ENCODE data around the gene UBAP1L.
"Not testable (repeated sequence)": the region's sequence is repeated elsewhere in the genome, so short reads cannot be mapped to it uniquely, and the experiment has no call there.

The UBAP1L gene

DNA sequence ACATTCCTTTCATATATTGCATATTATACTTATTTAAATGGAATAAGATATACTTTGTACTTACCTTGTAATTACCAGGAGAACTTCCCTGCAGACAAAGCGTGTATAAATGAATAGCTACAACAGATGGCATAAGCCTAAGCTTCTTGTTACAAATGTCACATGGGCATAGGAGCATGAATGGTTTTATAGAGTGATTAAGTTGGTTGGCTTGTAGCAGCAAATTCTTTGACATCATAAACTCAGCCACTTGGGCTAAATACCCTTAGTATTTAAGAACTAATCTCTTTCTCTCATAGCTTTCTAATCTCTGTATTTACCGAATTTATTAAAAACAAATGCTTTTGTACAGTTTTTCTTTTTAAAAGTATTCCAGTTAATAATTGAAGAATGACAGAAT is at the start of gene UBAP1L:
Gene UBAP1L, minus strand, starts transcription at position 115 of the 400 bp plus-strand sequence. CDS start 8,985 bp downstream, outside the sequence.
- DNase-seq (ENCODE audit: low read depth in 3 of 3): no peak

DNA sequence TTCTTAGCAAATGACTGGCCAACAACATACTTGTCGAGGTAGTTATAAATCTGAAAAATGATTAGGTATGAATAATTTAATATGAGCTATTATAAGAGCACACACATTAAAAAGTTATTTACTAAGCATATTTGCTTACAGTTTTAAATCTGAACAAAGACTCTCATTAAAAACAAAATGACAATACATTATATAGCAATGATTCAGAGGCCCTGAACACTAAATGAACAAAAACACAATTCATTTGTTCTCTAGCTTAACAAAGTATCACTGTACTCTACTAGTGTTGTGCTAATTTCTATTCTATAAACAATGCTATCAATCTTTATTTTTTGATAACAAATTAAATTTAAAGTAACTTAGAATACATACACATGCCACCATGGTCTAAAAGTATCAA is 49.1 kb upstream of the UBAP1L start:
- no peak for DNase-seq (ENCODE audit: low read depth in 3 of 3)

DNA sequence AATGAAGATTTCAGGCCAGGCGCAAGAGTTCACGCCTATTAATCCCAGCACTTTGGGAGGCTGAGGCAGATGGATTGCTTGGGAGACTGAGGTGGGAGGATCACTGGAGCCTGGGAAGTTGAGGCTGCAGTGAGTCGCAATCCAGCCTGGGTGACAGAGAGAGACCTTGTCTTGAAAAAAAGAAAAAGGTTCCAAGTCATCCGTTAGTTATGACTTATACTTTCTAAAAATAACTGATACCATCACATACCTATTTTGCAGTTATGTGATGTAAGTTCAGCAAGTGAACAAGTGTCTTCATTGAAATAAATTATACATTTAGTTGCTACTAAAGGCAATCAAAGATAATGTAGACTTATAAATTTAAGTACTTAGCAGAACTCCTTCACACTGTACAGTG is 48.0 kb upstream of the UBAP1L start:
- no peak for DNase-seq (ENCODE audit: low read depth in 3 of 3)

DNA sequence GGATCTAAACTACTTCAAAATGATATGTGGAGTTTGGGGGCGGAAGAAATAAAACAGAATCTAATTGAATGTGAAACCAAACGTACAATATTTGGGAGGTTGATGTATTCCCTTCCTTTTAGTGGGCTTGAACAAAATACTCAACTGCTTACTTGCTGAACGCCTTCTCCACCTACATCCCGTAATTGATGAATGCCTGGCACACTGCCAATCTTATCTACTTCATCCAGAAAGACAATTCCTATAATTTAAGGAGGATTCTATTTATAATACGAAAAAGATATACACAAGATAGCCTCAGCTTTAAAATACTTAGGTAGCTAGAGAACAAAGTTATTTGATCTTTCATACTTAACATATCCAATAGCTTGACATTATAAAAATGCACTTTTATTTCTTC is 41.7 kb upstream of the UBAP1L start:
- no peak for DNase-seq (ENCODE audit: low read depth in 3 of 3)

DNA sequence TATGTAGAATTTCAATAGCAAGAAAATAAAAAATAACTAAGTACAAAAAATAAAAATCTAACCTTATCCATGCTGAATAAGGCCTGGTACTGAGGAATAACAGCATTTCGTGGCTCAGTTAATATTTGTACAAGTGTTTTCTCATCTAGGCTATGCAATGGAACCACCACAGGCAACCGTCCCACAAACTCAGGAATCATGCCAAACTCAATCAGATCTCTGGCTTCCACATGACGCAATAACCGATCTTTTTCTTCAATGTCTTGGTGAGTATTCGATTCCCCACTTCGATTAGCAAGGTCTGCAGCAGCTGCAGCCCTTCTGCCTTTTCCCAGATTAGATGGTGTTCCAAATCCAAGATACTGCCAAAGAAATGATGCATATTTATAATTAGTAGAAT is 39.7 kb upstream of the UBAP1L start:
- no peak for DNase-seq (ENCODE audit: low read depth in 3 of 3)

DNA sequence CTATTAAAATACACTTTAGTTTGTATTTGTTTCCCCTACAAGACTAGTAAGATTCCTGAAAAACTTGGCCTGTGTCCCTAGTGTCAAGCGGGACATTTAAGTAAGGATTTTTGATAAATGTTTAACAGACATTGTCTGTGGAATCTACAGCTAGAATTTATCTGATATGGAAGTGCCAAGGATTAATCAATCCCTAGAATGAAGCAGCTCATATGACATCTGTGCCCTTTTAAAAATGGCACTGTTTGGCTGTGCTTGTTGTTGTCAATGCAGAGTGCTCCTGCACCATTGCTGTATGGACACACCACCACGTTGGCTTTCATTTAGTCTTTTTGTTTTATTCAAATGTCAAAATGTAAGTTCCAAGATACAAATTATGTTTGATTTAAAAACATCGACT is 32.9 kb upstream of the UBAP1L start:
- no peak for DNase-seq (ENCODE audit: low read depth in 3 of 3)

DNA sequence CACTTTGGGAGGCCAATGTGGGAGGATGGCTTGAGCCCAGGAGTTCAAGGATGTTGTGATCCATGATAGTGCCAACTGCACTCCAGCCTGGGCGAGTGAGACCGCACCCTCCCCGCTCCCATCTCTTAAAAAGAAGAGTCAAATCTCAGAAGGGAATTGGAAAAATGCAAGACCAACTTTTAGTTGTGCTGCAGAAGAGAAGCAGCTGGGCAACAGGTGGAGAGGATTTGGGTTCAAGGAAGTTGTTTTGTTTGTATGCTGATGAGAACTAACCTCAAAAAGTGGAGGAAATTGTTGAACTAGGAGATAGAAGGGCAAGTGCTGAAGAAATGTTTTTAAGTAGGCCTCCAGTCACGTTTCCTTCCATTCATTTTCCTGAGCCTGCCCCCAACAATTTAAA is 31.4 kb upstream of the UBAP1L start:
- DNase-seq (ENCODE audit: low read depth in 3 of 3): no peak

DNA sequence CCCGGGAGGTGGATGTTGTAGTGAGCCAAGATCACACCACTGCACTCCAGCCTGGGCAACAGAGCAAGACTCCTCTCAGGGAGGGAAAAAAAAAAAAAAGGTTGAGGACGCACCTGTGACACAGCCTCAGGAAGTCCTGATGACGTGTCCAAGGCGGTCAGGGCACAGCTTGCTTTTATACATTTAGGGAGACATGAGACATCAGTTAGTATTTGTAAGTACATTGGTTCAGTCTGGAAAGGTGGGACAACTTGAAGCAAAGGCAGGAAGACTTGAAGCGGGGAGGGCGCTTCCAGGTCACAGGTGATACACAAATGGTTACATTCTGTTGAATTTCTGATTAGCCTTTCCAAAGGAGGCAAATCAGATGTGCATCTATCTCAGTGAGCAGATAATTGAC is 23.6 kb upstream of the UBAP1L start:
- DNase-seq (ENCODE audit: low read depth in 3 of 3): not testable (repeated sequence)

DNA sequence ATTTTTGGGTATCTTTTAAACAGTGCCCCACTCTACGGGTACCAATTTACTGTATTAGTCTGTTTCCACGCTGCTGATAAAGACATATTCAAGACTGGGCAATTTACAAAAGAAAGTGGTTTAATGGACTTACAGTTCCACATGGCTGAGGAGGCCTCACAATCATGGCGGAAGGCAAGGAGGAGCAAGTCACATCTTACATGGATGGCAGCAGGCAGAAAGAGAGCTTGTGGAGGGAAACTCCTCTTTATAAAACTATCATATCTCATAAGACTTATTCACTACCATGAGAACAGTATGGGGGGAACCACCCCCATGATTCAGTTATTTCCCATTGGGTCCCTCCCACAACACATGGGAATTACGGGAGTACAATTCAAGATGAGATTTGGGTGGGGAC is 22.9 kb upstream of the UBAP1L start:
- DNase-seq (ENCODE audit: low read depth in 3 of 3): not testable (repeated sequence)

DNA sequence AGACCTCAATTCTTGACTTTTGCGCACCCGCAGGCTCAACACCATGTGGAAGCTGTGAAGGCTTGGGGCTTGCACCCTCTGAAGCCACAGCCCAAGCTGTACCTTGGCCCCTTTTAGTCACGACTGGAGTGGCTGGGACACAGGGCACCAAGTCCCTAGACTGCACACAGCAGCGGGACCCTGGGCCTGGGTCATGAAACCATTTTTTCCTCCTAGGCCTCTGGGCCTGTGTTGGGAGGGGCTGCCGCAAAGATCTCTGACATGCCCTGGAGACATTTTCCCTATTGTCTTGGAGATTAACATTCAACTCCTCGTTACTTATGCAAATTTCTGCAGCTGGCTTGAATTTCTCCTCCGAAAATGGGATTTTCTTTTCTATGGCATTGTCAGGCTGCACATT is 22.1 kb upstream of the UBAP1L start:
- not testable (repeated sequence) for DNase-seq (ENCODE audit: low read depth in 3 of 3)

DNA sequence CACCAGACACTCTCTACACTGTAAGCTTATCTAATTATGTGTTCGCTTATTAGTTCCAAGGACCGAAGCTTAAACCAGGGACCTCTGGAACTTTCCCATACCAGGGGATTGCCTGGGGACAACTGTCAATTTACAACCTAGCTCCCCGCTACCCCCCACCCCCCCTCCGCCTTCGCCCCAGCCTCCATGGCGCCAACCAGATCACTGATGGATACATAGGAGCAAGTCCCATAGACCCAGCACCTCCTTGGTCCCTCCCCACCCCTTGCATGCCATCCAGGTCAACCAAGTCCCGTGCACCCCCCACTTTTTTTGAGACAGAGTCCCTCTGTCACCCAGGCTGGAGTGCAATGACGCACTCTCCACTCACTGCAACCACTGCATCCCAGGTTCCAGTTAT is 19.5 kb upstream of the UBAP1L start:
- no peak for DNase-seq (ENCODE audit: low read depth in 3 of 3)

DNA sequence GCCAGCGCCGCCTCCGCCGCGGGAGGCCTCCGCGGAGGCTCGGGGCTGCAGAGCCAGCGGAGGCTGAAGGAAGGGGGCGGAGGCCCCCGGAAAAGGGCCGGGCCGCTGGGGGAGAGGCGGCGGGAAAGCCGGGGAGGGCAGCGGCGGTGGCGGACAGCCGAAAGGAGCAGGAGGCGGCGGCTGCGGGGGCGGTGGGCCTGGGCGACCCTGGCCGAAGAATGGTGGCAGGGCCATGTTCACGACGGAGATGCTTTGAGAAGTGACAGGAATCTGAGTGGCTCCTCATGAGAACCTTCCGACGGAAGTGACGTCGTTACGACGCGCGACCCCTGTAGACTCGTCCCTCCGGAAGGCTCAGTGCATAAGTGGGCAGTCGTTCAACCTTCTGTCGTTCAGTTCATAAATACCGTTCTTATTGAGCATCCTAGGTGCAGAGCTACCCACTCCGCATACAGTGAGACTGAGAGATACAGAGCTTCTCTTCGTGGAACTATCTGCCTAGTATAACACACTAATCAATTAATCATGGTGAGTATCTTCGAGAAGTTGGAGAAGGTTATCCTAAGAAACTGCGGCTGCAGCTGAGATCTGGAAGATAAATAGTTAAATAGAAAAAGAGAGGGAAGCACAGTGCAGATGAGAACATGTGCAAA is 18.7 kb upstream of the UBAP1L start, which contains the start of gene PDCD7:
Gene PDCD7, minus strand, starts transcription at position 261 of the 653 bp plus-strand sequence. Its CDS starts 27 bp downstream, at position 234.
- DNase-seq (ENCODE audit: low read depth in 3 of 3): peak; percentile 53 to 63 (median 61)

DNA sequence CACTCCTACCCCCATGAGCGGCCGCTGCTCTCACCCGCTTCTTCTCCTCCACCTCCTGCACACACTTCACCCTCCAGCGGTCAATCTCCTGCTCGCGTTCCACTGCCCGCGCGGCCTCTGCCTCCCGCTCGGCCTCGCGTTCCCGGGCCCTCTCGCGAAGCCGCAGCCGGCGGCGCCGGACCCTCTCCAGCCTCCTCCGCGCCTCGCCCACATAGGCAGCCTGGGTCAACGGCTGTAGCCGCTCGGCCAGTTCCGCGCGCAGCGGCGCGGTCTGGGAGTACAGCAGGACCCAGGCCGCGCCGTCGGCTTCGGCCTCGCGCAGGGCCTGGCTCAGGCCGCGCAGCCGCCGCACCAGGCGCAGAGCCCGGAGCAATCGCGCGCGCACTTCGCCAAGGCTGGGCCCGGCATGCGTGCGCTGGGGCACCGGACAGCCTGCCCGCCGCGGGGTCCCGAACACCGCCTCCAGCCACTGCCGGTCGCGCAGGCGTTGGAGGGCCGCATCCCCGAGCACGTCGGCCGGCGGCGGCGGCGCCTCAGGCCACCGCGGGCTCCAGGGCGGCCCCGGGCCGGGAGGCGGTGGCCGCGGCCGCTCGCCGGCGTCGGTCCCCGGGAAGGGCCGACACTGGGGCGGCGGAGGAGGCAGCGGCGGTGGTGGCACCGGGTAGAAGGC is 18.0 kb upstream of the UBAP1L start:
- DNase-seq (ENCODE audit: low read depth in 3 of 3): no peak

DNA sequence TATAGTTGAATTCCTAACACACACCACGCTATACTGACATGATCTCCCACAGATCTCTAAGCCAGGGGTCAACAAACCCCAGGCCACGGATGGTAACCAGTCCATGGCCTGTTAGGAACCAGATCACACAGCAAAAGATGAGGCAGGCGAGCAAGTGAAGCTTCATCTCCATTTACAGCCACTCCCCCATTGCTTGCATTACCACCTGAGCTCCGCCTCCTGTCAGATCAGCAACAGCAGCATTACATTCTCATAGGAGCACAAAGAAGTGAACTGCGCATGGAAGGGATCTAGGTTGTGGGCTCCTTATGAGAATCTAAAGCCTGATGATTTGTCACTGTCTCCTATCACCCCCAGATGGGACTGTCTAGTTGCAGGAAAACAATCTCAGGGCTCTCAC is 15.9 kb upstream of the UBAP1L start:
- no peak for DNase-seq (ENCODE audit: low read depth in 3 of 3)

DNA sequence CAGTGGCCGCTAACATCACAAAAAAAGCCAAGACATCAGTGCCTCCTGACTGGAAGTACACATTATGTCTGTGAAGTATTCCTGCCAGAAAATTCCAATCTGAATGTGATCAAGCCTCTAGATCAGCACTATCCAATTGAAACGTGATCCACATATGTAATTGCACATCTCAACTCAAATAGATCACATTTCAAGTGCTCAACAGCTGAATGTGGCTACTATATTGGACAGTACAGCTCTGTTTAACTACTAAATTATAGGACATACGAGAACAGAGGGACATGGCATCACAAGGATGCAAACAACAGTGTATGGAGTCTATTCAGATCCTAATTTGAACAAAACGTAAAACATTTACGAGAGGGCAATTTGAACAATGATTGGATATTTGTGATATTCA is 542 bp upstream of the UBAP1L start:
- DNase-seq (ENCODE audit: low read depth in 3 of 3): no peak

DNA sequence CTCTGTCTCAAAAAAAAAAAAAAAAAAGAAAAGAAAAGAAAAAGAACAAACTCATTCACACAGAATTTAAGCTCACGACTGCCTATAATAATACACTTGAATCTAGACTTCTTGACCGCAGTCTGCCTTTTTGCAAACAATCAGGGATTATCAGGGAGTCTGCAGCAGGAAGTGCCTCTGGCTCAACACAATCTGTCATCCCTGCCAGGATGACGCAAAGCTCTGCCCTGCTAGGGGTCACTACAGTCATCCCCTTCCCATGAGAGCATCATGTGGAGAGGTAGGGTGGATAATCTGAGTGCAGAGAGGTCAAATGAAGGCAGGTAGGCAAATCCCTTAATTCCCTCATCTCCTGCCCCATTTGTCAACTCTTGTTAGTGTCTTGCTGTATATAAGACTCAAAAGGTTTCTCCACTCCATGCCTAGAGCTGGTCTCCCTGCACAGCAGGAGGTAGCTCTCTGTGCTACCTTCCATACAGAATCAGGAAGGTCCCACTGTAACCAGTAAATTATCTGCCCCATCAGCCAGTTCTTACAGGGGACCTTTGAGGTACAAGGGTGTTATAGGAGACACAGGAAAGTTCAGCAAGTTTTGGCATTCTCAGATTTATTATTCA is 4.2 kb downstream of the UBAP1L start:
- DNase-seq (ENCODE audit: low read depth in 3 of 3): no peak

DNA sequence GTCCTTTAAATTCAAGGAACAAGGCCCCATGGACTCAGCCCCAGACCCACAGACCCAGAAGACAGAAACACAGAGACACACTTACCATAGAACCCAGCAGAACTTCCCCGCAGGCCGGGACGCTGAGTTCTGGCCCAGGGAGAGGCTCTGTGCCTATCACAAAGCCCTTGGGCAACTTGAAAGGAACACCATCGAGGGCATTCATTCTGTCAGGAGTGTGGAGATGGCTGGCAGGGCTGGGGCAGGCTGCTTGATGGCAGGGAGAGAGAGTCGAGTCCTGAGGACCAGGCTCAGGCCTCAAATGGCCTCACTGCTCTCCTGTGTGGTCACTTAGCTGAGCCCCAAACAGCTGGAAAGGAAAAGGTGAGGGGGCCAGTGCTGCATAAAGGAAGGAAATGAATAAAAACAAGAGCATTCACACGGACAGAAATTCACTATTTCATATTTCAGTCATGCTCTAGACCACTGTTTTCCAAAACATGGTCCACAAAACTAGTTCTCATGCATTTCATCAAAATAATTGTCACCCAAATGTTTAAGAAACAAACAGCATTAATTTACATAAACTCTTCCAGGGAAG is 8.9 kb downstream of the UBAP1L start:
- DNase-seq (ENCODE audit: low read depth in 3 of 3): no peak

DNA sequence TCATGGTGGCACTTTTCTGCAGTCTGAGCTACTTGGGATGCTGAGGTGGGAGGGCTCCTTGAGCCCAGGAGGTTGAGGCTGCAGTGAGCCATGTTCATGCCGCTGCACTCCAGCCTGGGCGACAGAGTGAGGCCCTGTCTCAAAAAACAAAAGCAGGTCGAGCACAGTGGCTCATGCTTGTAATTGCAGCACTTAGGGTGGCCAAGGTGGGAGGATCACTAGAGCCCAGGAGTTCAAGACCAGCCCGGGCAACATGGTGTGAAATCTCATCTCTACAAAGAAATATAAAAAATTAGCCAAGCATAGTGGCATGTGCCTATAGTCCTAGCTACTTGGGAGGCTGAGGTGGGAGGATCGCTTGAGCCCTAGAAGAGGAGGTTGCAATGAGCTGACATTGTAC is 10.0 kb downstream of the UBAP1L start:
- DNase-seq (ENCODE audit: low read depth in 3 of 3): no peak

DNA sequence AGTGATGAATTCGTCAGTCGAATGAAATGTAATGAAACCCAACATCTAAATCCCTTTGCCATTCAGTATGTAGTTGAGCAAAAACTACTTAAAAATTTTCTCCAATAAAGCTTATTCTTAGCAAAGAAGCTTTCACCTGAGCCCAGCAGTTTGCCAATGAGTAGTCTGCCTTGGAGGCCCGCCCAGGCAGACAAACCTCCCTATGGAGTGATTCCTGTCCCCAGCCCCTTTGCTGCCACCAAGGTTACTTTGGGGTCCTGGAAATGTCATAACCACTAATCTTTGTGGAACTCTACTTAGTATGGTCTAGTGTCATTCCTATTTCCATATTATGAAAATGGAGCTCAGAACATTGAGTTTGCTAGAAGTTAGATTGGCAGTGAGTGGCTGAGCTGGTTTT is 12.1 kb downstream of the UBAP1L start:
- DNase-seq (ENCODE audit: low read depth in 3 of 3): no peak

DNA sequence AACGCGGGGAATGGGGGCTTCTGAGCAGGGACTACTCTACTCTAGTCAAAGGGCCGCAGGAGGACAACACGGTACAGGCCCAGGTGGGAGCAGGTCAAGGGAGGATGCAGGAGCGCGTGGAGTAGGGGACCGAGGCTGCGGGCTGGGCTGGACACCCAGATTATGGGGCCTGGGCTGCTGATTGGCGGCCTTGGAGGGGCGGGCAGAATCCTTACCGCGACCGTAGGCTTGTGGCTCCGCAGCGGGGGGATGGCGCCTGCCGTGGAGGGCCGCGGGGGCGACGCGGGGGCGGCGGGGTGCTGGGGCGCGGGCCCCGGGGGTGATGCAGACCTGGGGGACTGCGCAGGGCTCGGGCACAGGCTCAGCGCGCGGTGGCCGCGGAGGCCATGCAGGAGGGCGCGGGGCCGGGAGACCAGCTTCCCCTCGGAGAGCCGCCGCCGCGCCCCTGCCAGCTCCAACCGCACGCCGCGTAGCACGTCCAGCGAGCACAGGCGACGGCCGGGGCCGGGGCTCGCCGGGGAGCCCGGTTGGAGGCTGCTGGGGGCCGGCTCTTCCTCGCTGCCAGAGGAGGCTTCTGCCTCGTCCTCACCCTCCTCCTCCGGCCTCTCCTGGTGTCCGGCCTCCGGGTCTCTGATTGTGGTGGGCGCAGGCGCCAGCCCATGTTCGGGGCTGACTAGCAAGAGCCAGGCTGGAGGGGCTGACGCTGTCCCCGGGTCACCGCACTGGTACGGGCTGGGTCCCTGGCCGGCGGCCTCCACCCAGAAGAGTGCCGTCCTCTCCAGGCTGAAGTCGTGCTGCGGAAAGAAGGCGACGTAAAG is 12.9 kb downstream of the UBAP1L start:
- no peak for DNase-seq (ENCODE audit: low read depth in 3 of 3)

DNA sequence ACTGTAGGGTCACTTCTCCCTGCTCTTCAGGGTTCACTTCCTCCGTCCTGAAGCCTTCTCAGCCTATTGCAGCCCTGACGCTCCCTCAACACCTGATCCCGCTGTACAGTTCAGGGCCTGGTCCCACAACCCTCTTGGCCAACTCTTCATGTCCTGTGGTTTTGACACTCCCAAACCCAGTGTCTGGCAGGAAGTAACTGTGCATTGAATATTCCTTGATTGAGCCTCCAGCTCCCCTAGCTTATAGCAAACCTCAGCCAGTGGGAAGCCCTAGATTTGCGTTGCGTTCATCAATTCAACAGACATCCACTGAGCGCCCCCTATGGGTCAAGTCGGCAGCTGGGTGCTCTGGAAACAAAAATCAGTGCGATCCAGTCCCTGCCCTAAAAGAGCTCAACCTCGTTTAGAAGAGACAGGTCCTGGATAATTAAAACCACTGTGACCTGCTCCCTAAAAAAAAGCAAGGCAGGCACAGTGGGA is 13.5 kb downstream of the UBAP1L start:
- DNase-seq (ENCODE audit: low read depth in 3 of 3): no peak

DNA sequence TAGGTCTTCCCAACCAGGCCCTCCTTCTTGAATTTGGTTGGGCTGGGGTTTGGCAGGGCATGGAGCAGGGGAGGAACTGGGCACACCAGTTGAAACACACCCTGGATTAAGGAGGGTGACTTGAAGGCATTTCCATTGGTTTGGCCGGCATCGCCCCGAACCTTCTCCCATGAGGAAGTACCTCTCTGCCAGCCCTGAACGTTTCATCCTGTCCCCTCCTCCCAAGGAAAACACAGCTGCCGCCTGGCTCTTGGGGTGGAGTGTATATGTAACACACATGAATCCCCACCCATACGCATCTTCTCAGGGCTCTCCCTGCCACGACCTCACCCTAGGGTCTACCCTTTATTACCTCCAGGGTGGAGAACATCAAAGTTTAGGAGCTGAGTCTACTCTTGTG is 14.6 kb downstream of the UBAP1L start:
- no peak for DNase-seq (ENCODE audit: low read depth in 3 of 3)

Data from stimulated activated CD4-positive, alpha-beta T cell treated with anti-CD3 and anti-CD28 coated beads, TNF-alpha, amount 100 ng/mL, for 4 hours (primary cell).